Kasumi-1 (cell line): Measurements from ENCODE around the gene FAM107A.
"Not testable (repeated sequence)": the region's sequence is repeated elsewhere in the genome, so short reads cannot be mapped to it uniquely, and the experiment has no call there.

Source experiments
- DNase-seq, 2 experiments: peaks; one replicate each; lab custom pipeline; 2025; lab: John Stamatoyannopoulos, UW

The FAM107A gene

GRCh38 chr3:58536501-58537411, 40.4 kb downstream of the FAM107A start, which contains the start of gene ACOX2:
Gene ACOX2 (minus strand): TSS chr3:58537190. CDS start chr3:58535106, 2,084 bp downstream.
- no peak for DNase-seq

- DNase-seq: peak in 1 of 2 experiments; percentile 16
Observed at GRCh38 chr3:58535531-58536500, 41.4 kb downstream of the FAM107A start.

- DNase-seq: no peak
Observed at GRCh38 chr3:58534592-58535494, 42.3 kb downstream of the FAM107A start.

- peak; percentile 63 to 73 for DNase-seq
Observed at GRCh38 chr3:58532794-58533220, 44.4 kb downstream of the FAM107A start.

GRCh38 chr3:58531956-58532355, 45.2 kb downstream of the FAM107A start:
- peak in 1 of 2 experiments; percentile 39 for DNase-seq

- DNase-seq: no peak
Observed at GRCh38 chr3:58531555-58531954, 45.6 kb downstream of the FAM107A start.

GRCh38 chr3:58530354-58530865, 46.8 kb downstream of the FAM107A start:
- DNase-seq: no peak

- DNase-seq: peak in 1 of 2 experiments; percentile 13
Observed at GRCh38 chr3:58529516-58530353, 47.5 kb downstream of the FAM107A start.

GRCh38 chr3:58528629-58529028, 48.6 kb downstream of the FAM107A start:
- peak; percentile 33 to 34 for DNase-seq

GRCh38 chr3:58527440-58527839, 49.8 kb downstream of the FAM107A start:
- not testable (repeated sequence) for DNase-seq

- DNase-seq: peak; percentile 93
Observed at GRCh38 chr3:58526515-58526957, 50.7 kb downstream of the FAM107A start.

GRCh38 chr3:58524326-58524888, 52.8 kb downstream of the FAM107A start:
- no peak for DNase-seq

GRCh38 chr3:58522759-58523425, 54.3 kb downstream of the FAM107A start:
- no peak for DNase-seq

GRCh38 chr3:58521917-58522631, 55.1 kb downstream of the FAM107A start:
- DNase-seq: no peak

- DNase-seq: no peak
Observed at GRCh38 chr3:58521336-58521670, 55.9 kb downstream of the FAM107A start.

GRCh38 chr3:58520403-58521335, 56.5 kb downstream of the FAM107A start:
- DNase-seq: no peak

GRCh38 chr3:58519668-58520402, 57.4 kb downstream of the FAM107A start:
- DNase-seq: no peak
